GM19452 (cell line): Measurements from ENCODE around the gene FAM151B.
"Not testable (repeated sequence)": the region's sequence is repeated elsewhere in the genome, so short reads cannot be mapped to it uniquely, and the experiment has no call there.

Experiments used
- ATAC-seq: cut with Tn5 transposase; IDR thresholded peaks from one replicate; pipeline ENCODE4 v1.9.1; 2021; ENCODE audit not compliant: unreplicated experiment

Gene FAM151B

GRCh38 chr5:80503641-80504040, 15.7 kb downstream of the FAM151B start:
- ATAC-seq = no peak

GRCh38 chr5:80504833-80505232, 16.9 kb downstream of the FAM151B start:
- ATAC-seq = no peak

GRCh38 chr5:80507663-80508062, 19.8 kb downstream of the FAM151B start:
- no peak for ATAC-seq

GRCh38 chr5:80508844-80509243, 20.9 kb downstream of the FAM151B start:
- ATAC-seq = no peak

- ATAC-seq = no peak
Observed at GRCh38 chr5:80509362-80509761, 21.5 kb downstream of the FAM151B start.

- no peak for ATAC-seq
Observed at GRCh38 chr5:80516826-80517225, 28.9 kb downstream of the FAM151B start.

- no peak for ATAC-seq
Observed at GRCh38 chr5:80540691-80541090, 52.8 kb downstream of the FAM151B start.

GRCh38 chr5:80541392-80541791, 53.5 kb downstream of the FAM151B start:
- no peak for ATAC-seq

- ATAC-seq = no peak
Observed at GRCh38 chr5:80554646-80555045, 66.7 kb downstream of the FAM151B start.

GRCh38 chr5:80555099-80555498, 67.2 kb downstream of the FAM151B start:
- ATAC-seq = no peak

GRCh38 chr5:80559244-80559643, 71.3 kb downstream of the FAM151B start:
- no peak for ATAC-seq

GRCh38 chr5:80565330-80565729, 77.4 kb downstream of the FAM151B start:
- ATAC-seq = no peak

GRCh38 chr5:80566711-80567259, 78.9 kb downstream of the FAM151B start:
- ATAC-seq = no peak

GRCh38 chr5:80568251-80568650, 80.4 kb downstream of the FAM151B start:
- ATAC-seq = no peak

GRCh38 chr5:80569086-80569960, 81.4 kb downstream of the FAM151B start:
- ATAC-seq = no peak

- ATAC-seq = no peak
Observed at GRCh38 chr5:80569961-80570786, 82.3 kb downstream of the FAM151B start, which contains the start of gene ANKRD34B. ANKRD34B (minus strand) TSS chr5:80570280; CDS start chr5:80560019, 10,261 bp downstream.

- no peak for ATAC-seq
Observed at GRCh38 chr5:80573062-80573461, 85.2 kb downstream of the FAM151B start.

GRCh38 chr5:80576383-80576782, 88.5 kb downstream of the FAM151B start:
- ATAC-seq = no peak

- ATAC-seq = no peak
Observed at GRCh38 chr5:80577707-80578106, 89.8 kb downstream of the FAM151B start.

GRCh38 chr5:80579050-80579449, 91.2 kb downstream of the FAM151B start:
- ATAC-seq = no peak

GRCh38 chr5:80580291-80580690, 92.4 kb downstream of the FAM151B start:
- ATAC-seq = not testable (repeated sequence)

GRCh38 chr5:80584770-80585169, 96.9 kb downstream of the FAM151B start:
- ATAC-seq = no peak
